ENCODE data around the gene LIN28B. TPM values are rescaled to one million over a fixed set of nuclear protein-coding genes. Genes with fewer than 3 reads are reported as not detected.
"Not testable (repeated sequence)": the region's sequence is repeated elsewhere in the genome, so short reads cannot be mapped to it uniquely, and the experiment has no call there.

Gene LIN28B
- total RNA-seq, 4 donors from 2014 or later = not detected

DNA sequence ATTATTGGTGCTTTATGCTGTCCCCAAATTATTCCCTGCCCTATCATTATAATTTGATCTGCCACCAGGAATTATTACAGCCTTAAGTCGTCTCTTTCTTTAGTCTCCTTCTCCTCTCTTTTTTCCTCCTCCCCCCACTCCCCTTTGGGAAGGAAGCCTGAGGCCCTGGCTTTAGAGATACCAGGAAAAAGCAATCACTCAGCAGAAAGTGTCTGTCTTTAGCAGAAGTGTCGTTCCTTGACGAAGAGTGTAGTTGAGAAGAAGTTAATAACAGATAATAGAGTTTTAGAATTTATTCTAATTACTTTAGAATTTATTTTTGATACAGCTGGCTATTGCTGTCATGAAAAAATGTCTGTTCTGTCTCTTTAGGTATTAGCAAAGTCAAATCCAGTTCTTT, 16.5 kb downstream of the LIN28B start:
- no peak for DNase-seq
- Histone ChIP-seq H3K4me1 (no peaks in the 10 kb centered on the region), H3K9me3 (no peaks in the 10 kb centered on the region), H3K27me3 (no peaks in the 10 kb centered on the region), H3K36me3 (no peaks in the 10 kb centered on the region), H3K27ac (no peak overlapping the region), H3K4me3 (no peak overlapping the region)
- intact Hi-C loops (cut with DNase I; ENCODE audit: low total_unique reads) (no loop called here), in situ Hi-C loops (cut with MboI; ENCODE audit: low pct_ligation_motif_present in 1 of 4, low pct_unique_long_range_greater_than_20kb in 1 of 4, low sequenced_read_pairs in 3 of 4) (no loop called here)
- TF ChIP-seq, protein P1, sequence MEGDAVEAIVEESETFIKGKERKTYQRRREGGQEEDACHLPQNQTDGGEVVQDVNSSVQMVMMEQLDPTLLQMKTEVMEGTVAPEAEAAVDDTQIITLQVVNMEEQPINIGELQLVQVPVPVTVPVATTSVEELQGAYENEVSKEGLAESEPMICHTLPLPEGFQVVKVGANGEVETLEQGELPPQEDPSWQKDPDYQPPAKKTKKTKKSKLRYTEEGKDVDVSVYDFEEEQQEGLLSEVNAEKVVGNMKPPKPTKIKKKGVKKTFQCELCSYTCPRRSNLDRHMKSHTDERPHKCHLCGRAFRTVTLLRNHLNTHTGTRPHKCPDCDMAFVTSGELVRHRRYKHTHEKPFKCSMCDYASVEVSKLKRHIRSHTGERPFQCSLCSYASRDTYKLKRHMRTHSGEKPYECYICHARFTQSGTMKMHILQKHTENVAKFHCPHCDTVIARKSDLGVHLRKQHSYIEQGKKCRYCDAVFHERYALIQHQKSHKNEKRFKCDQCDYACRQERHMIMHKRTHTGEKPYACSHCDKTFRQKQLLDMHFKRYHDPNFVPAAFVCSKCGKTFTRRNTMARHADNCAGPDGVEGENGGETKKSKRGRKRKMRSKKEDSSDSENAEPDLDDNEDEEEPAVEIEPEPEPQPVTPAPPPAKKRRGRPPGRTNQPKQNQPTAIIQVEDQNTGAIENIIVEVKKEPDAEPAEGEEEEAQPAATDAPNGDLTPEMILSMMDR (IDR thresholded peaks at IDR 0.05) = no peak
- no peak for TF ChIP-seq EP300 (IDR thresholded peaks at IDR 0.05; ENCODE audit: low read depth)
- no peak for TF ChIP-seq POLR2AphosphoS5 (IDR thresholded peaks at IDR 0.05)
- TF ChIP-seq POLR2A (IDR thresholded peaks at IDR 0.05) = no peak
- WGBS, 2 donors (ENCODE audit: low coverage in 1 of 2) = 31 to 33% methylated on average over 3 of the region's 3 CpGs

GRCh38 chr6:104983296-104983695, 26.4 kb downstream of the LIN28B start:
- H3K27me3 ChIP-seq = no peaks in the 10 kb centered on the region
- intact Hi-C loops (cut with DNase I; ENCODE audit: low total_unique reads) (loop anchor here (10.0 kb wide), 1 partner anchor 442 kb away; no protein-coding TSS in a partner anchor), in situ Hi-C loops (cut with MboI; ENCODE audit: low pct_ligation_motif_present in 1 of 4, low pct_unique_long_range_greater_than_20kb in 1 of 4, low sequenced_read_pairs in 3 of 4) (no loop called here)
- no peaks in the 10 kb centered on the region for H3K4me1 ChIP-seq
- no peak for DNase-seq
- no peak overlapping the region for H3K27ac ChIP-seq
- WGBS, 2 donors (ENCODE audit: low coverage in 1 of 2) = 13 to 89% methylated on average over 1 to 5 of the region's 5 CpGs
- no peak overlapping the region for H3K4me3 ChIP-seq
- no peaks in the 10 kb centered on the region for H3K36me3 ChIP-seq
- no peak for TF ChIP-seq POLR2AphosphoS5 (IDR thresholded peaks at IDR 0.05)
- no peak for TF ChIP-seq EP300 (IDR thresholded peaks at IDR 0.05; ENCODE audit: low read depth)
- TF ChIP-seq POLR2A (IDR thresholded peaks at IDR 0.05) = no peak
- TF ChIP-seq, protein P1 (IDR thresholded peaks at IDR 0.05) = no peak
- H3K9me3 ChIP-seq = no peaks in the 10 kb centered on the region

DNA sequence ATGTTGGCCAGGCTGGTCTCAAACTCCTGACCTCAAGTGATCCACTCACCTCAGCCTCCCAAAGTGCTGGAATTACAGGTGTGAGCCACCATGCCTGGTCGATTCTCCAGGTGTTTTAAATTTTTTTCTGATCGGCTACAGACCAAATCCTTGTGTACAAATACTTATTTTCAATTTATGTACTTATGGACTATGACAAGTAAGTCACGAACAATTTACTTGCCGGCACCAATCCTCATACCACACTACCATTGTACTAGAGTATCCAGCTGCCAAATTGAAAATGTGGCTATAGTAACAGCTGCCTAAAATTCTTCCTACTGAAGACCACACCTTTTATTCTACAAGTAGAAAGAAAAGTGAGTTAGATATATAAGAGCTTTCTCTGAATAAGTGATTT, 26.9 kb downstream of the LIN28B start:
- Histone ChIP-seq H3K4me1 (no peaks in the 10 kb centered on the region), H3K4me3 (no peak overlapping the region), H3K9me3 (no peaks in the 10 kb centered on the region), H3K27me3 (no peaks in the 10 kb centered on the region), H3K36me3 (no peaks in the 10 kb centered on the region), H3K27ac (no peak overlapping the region)
- no peak for TF ChIP-seq POLR2AphosphoS5 (IDR thresholded peaks at IDR 0.05)
- no peak for TF ChIP-seq EP300 (IDR thresholded peaks at IDR 0.05; ENCODE audit: low read depth)
- no peak for TF ChIP-seq POLR2A (IDR thresholded peaks at IDR 0.05)
- TF ChIP-seq, protein P1 (IDR thresholded peaks at IDR 0.05) = no peak
- in situ Hi-C loops (cut with MboI; ENCODE audit: low pct_ligation_motif_present in 1 of 4, low pct_unique_long_range_greater_than_20kb in 1 of 4, low sequenced_read_pairs in 3 of 4) (no loop called here), intact Hi-C loops (cut with DNase I; ENCODE audit: low total_unique reads) (loop anchor here (10.0 kb wide), 1 partner anchor 441 kb away; no protein-coding TSS in a partner anchor)
- no peak for DNase-seq
- WGBS, 2 donors (ENCODE audit: low coverage in 1 of 2) = 71 to 77% methylated on average over 4 of the region's 4 CpGs

DNA sequence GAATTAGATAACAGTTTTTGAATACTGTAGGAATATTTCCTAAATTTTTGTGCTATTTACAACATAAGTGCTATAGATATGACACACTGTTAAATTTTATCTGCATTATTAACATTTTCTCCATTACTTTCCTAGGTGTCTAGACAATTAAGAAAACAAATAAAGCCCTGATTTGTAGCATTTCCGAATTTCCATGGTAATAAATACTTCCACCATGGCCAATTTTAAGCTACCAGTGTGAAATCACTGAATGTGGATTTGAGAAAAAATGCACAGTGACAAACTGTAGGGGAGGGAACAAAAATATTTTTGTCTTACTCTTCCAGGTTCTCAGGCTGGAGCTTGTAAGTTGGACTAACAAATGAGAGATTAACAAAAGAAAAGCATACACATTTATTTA, 27.9 kb downstream of the LIN28B start:
- Histone ChIP-seq H3K4me1 (no peaks in the 10 kb centered on the region), H3K27me3 (no peaks in the 10 kb centered on the region), H3K4me3 (no peak overlapping the region), H3K9me3 (no peaks in the 10 kb centered on the region), H3K36me3 (no peaks in the 10 kb centered on the region), H3K27ac (no peak overlapping the region)
- DNase-seq = no peak
- 50 to 61% methylated on average over 1 of the region's 1 CpG for WGBS, 2 donors (ENCODE audit: low coverage in 1 of 2)
- intact Hi-C loops (cut with DNase I; ENCODE audit: low total_unique reads) (loop anchor here (10.0 kb wide), 1 partner anchor 440 kb away; no protein-coding TSS in a partner anchor), in situ Hi-C loops (cut with MboI; ENCODE audit: low pct_ligation_motif_present in 1 of 4, low pct_unique_long_range_greater_than_20kb in 1 of 4, low sequenced_read_pairs in 3 of 4) (no loop called here)
- no peak for TF ChIP-seq POLR2A (IDR thresholded peaks at IDR 0.05)
- TF ChIP-seq, protein P1 (IDR thresholded peaks at IDR 0.05) = no peak
- TF ChIP-seq EP300 (IDR thresholded peaks at IDR 0.05; ENCODE audit: low read depth) = no peak
- TF ChIP-seq POLR2AphosphoS5 (IDR thresholded peaks at IDR 0.05) = no peak

DNA sequence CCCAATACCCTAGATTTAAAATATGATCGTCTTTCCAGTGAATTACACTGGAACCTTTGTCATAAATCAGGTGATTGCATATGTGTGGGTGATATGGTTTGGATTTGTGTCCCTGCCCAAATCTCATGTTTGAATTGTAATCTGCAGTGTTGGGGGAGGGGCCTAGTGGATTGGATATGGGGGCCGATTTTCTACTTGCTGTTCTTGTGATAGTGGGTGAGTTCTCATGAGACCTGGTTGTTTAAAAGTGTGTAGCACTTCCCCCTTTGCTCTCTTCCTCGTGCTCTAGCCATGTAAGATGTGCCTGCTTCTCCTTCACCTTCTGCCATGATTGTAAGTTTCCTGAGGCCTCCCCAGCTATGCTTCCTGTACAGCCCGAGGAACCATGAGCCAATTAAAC, 29.0 kb downstream of the LIN28B start:
- in situ Hi-C loops (cut with MboI; ENCODE audit: low pct_ligation_motif_present in 1 of 4, low pct_unique_long_range_greater_than_20kb in 1 of 4, low sequenced_read_pairs in 3 of 4); H3K27me3 ChIP-seq; DNase-seq; H3K9me3 ChIP-seq; H3K27ac ChIP-seq; H3K4me3 ChIP-seq; H3K4me1 ChIP-seq; H3K36me3 ChIP-seq: not testable (repeated sequence)
- intact Hi-C loops (cut with DNase I; ENCODE audit: low total_unique reads) = loop anchor here (10.0 kb wide), 1 partner anchor 439 kb away; no protein-coding TSS in a partner anchor
- WGBS, 2 donors (ENCODE audit: low coverage in 1 of 2) = 67 to 74% methylated on average over 3 to 4 of the region's 4 CpGs
